Measurements from ENCODE around the gene GPR31. TPM values are rescaled to one million over a fixed set of nuclear protein-coding genes. Genes with fewer than 3 reads are reported as not detected.

GPR31 gene
- total RNA-seq, 4 donors from 2014 or later, result not detected

GRCh38 chr6:167127785-167128531 is 29.8 kb downstream of the GPR31 start:
- TF ChIP-seq CTCF (IDR thresholded peaks at IDR 0.05), result no peak
- ATAC-seq (ENCODE audit: low FRiP score) (no peak), DNase-seq (ENCODE audit: low spot score) (no peak)

- ATAC-seq (ENCODE audit: low FRiP score) (no peak), DNase-seq (ENCODE audit: low spot score) (no peak)
- TF ChIP-seq CTCF (IDR thresholded peaks at IDR 0.05), result no peak
Measured at GRCh38 chr6:167125855-167126349, 31.9 kb downstream of the GPR31 start.

GRCh38 chr6:167125410-167125809 is 32.4 kb downstream of the GPR31 start:
- ATAC-seq (ENCODE audit: low FRiP score), result no peak
- TF ChIP-seq CTCF (IDR thresholded peaks at IDR 0.05), result no peak
- no peak for DNase-seq (ENCODE audit: low spot score)

GRCh38 chr6:167124753-167125152 is 33.0 kb downstream of the GPR31 start:
- no peak for TF ChIP-seq CTCF (IDR thresholded peaks at IDR 0.05)
- no peak for ATAC-seq (ENCODE audit: low FRiP score)

GRCh38 chr6:167122827-167123657 is 34.7 kb downstream of the GPR31 start, which contains the start of gene CCR6:
Gene CCR6, plus strand, starts transcription at chr6:167123096. Its CDS starts 13,039 bp downstream, at chr6:167136135.
- no peak for DNase-seq (ENCODE audit: low spot score)
- no peak for TF ChIP-seq CTCF (IDR thresholded peaks at IDR 0.05)
- ATAC-seq (ENCODE audit: low FRiP score), result no peak

More at GRCh38 chr6:167124753-167125152, 33.0 kb downstream of the GPR31 start:
- no peak for DNase-seq (ENCODE audit: low spot score)

- ATAC-seq (ENCODE audit: low FRiP score), result no peak
- no peak for TF ChIP-seq CTCF (IDR thresholded peaks at IDR 0.05)
- DNase-seq (ENCODE audit: low spot score), result no peak
Measured at GRCh38 chr6:167122041-167122826, 35.5 kb downstream of the GPR31 start.
